Central memory CD8-positive, alpha-beta T cell (primary cell): ENCODE measurements around the gene ZBTB33.

Source experiments
- ATAC-seq: fragments of 150-1000 bp; cut with Tn5 transposase; replicated peaks from 2 replicates; pipeline ENCODE4 v1.10.0; 2022; ENCODE audit warnings: mild to moderate bottlenecking, moderate FRiP score, moderate number of reproducible peaks; ENCODE audit not compliant: poor library complexity, severe bottlenecking; ENCODE audit errors: extremely low read depth
- DNase-seq, 2 donors: peaks; one replicate each; pipeline ENCODE4 v3.0.0; 2021; ENCODE audit warnings: low spot score in 2 of 2
- H3K27ac Mint-ChIP-seq: one replicate; pipeline ENCODE4 v1.8.0; 2022; ENCODE audit warnings: low read depth, mild to moderate bottlenecking, moderate library complexity, mixed read lengths
- H3K27me3 Mint-ChIP-seq: one replicate; pipeline ENCODE4 v1.8.0; 2022; ENCODE audit warnings: mixed read lengths
- H3K36me3 Mint-ChIP-seq: one replicate; pipeline ENCODE4 v1.8.0; 2022; ENCODE audit warnings: mild to moderate bottlenecking, moderate library complexity, mixed read lengths; ENCODE audit not compliant: insufficient read depth
- H3K4me1 Mint-ChIP-seq: one replicate; pipeline ENCODE4 v1.8.0; 2022; ENCODE audit warnings: mixed read lengths
- H3K4me3 Mint-ChIP-seq: one replicate; pipeline ENCODE4 v1.8.0; 2022; ENCODE audit warnings: mild to moderate bottlenecking, moderate library complexity, mixed read lengths
- H3K9me3 Mint-ChIP-seq: one replicate; pipeline ENCODE4 v1.8.0; 2022; ENCODE audit warnings: mixed read lengths

ZBTB33 gene, protein sequence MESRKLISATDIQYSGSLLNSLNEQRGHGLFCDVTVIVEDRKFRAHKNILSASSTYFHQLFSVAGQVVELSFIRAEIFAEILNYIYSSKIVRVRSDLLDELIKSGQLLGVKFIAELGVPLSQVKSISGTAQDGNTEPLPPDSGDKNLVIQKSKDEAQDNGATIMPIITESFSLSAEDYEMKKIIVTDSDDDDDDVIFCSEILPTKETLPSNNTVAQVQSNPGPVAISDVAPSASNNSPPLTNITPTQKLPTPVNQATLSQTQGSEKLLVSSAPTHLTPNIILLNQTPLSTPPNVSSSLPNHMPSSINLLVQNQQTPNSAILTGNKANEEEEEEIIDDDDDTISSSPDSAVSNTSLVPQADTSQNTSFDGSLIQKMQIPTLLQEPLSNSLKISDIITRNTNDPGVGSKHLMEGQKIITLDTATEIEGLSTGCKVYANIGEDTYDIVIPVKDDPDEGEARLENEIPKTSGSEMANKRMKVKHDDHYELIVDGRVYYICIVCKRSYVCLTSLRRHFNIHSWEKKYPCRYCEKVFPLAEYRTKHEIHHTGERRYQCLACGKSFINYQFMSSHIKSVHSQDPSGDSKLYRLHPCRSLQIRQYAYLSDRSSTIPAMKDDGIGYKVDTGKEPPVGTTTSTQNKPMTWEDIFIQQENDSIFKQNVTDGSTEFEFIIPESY

DNA sequence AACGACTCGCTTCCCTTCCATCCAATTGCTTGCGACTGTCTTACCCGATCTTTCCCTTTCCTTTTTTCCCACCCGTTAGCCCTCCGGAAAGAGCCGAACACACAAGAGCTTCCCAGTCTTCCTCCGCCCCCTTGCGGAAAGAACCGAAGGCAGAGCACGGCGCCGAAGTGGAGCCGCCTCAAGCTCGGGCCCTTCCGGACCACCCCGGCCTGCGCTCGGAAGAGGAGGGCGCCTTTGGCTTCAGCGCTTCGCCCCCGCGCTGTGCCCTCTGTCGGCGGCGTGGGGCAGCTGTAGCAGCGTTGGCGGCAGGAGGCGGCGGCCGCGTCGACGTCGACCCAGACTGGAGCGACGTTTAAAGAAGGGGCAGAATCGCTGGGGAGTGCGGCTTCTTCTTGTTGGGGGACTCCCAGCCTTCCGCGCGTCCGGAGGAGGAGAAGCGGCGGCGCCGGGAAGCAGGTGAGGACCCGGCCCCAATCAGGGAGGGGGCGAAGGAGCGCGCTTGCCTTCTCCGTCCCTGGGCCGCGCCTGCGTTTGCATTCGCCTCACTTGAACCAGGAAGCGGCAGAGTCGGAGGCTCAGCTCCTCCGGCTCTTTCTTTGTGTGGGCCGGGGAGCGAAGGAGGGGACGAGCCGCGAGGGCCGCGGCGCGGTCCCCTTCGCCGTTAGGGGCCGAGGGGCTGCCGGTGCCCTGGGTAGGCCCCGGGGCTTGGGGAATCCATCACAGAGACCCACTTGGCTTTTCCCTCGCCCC is at the start of gene ZBTB33:
ZBTB33 (plus strand) TSS at position 291 of the 750 bp plus-strand sequence. CDS start 2,604 bp downstream, outside the sequence.
- ATAC-seq, result peak; percentile 99
- Mint-ChIP-seq H3K27ac (peak within 1 kb of the TSS; percentile 99), H3K9me3 (no peaks in the 10 kb centered on the region), H3K4me3 (peak within 1 kb of the TSS; percentile 98), H3K36me3 (peaks cover 18% of the 10 kb centered on the region), H3K27me3 (no peaks in the 10 kb centered on the region), H3K4me1 (peaks cover 34% of the 10 kb centered on the region)
- peak; percentile 58 to 74 for DNase-seq

DNA sequence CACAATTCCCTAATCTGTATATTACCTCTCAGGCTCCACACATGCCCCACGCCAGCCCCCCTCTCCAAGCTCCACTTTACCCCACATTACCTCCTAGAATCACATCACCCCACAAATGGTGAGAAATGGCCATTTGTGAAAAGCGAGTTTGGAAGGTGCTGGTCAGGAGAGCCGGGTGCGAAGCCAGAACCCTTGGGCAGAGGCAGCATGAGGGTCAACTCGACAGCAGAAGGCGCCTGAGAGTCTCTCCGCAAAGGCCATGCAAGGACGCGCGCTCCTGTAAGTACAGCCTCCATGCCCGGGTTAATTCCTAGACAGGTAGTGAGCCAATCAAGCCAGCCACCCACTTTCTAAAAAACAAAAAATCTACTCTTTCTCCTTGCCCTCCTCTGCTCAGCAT is 49.8 kb upstream of the ZBTB33 start:
- DNase-seq (no peak), ATAC-seq (no peak)
- Mint-ChIP-seq H3K27ac (no peak overlapping the region), H3K4me1 (no peaks in the 10 kb centered on the region), H3K9me3 (no peaks in the 10 kb centered on the region), H3K36me3 (peaks cover 2% of the 10 kb centered on the region), H3K4me3 (no peak overlapping the region), H3K27me3 (no peaks in the 10 kb centered on the region)

DNA sequence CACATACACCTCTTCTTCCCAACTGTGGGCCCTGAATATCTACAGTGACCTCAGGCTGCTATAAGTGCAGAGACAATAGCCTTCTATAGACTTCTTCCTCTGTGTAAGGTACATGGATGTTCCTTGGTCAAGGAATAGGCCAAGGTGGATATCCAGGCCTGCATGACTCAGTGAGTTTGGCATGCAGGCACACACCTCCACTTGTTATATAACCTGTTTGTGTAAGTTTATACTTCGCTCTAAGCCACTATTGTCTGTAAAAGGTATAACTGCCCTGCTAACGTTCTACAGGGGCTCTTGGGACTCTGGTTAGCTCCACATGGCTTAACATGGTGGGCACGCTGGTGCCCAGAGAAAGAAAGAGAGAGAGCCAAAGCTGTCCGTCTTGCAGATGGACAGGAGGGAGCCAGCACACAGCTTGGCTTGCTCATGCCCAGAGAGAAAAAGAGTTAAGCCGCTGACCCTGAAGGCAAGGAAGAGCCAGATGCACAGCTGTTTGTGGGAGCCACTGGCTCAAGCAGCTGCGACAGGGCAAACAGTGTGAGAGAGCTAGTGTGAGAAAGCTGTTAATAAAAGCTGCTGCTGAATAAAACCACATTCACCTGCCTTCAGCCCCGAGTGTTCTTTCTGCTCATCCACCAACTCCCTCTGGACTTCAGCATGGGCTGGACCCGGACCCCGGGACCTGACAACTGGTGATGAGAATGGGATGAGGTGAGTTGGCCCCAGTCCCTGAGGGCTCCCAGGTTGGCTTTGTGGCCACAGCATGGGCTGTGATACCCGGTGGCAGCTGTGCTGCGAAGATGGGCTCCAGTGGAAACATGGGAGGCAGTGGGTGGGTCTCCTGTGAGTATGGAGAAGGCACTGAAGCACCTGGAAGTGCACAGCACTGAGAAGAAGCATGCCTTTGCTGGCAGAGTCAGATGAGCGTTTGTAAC is 44.5 kb upstream of the ZBTB33 start:
- no peaks in the 10 kb centered on the region for H3K9me3 Mint-ChIP-seq
- H3K36me3 Mint-ChIP-seq, result peaks cover 4% of the 10 kb centered on the region
- no peak overlapping the region for H3K4me3 Mint-ChIP-seq
- DNase-seq (no peak), ATAC-seq (no peak)
- no peaks in the 10 kb centered on the region for H3K4me1 Mint-ChIP-seq
- no peak overlapping the region for H3K27ac Mint-ChIP-seq
- no peaks in the 10 kb centered on the region for H3K27me3 Mint-ChIP-seq

DNA sequence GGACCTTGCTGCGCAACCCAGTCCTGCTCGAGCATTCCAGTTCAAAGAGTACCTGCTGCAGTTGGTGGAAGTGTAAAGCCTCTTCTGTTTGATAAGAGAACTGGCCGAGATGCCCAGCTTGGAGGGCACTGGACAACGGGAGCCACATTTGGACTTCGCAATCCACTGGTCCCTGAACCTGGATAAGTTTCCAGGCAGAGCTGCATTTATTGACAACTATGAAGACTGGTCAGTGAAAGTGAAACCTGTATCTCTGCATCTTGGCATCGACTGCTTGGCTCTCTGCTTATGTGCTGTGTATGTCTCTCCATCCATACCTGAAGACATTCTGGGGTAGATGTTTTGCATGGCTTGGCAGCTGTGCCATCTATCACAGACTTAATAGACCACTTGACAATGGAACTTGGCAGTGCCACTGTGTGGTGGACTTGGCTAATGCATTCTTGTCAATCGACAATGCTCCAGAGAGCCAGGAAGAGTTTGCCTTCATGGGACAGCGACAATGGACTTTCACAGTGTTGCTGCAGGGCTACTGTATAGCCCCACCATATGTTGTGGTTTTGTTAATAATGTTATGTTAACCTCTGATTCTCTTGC is 43.5 kb upstream of the ZBTB33 start:
- Mint-ChIP-seq H3K4me1 (no peaks in the 10 kb centered on the region), H3K9me3 (no peaks in the 10 kb centered on the region), H3K36me3 (peaks cover 6% of the 10 kb centered on the region), H3K27me3 (no peaks in the 10 kb centered on the region), H3K27ac (no peak overlapping the region), H3K4me3 (no peak overlapping the region)
- DNase-seq (no peak), ATAC-seq (no peak)

DNA sequence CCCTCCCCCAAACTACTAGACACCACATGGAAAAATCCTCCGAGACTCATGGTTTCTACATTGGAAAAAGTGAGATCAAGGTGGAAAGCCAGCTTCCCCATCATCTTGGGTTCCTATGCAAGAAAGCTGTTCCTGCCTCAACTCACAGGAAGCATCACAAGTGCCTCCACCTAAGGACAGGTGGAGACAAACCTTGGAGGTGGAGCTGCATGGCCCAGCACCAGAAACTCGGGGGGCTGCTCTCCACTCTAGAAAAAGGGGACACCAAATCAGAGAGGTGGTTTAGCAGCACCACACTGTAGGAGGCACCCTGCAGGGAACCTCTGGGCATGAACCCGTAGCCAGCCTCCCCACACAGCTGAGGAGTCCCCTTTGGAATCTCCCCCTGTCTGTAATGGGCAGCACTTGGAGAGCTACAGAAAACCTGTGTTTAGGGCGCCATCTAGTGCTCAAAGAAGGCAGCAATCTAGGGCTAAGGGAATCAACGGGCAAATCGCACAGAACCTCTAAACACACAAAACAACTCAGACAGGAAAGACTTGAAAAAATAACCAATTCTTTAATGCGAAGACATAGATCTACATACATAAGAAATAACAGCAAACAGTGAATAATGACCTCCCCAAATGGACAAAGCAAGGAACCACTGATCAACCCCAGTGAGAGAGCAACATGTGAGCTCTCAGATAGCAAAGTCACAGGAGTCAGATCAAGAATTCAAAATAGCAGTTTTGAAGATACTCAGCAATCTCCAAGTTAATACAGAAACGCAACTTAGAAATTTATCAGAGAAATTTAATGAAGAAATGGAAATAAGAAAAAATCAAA is 37.0 kb upstream of the ZBTB33 start:
- Mint-ChIP-seq H3K27me3 (no peaks in the 10 kb centered on the region), H3K4me3 (no peak overlapping the region), H3K36me3 (peaks cover 5% of the 10 kb centered on the region), H3K4me1 (peaks cover 6% of the 10 kb centered on the region), H3K27ac (no peak overlapping the region), H3K9me3 (no peaks in the 10 kb centered on the region)
- peak; percentile 10 to 21 for DNase-seq
- ATAC-seq, result peak; percentile 54

DNA sequence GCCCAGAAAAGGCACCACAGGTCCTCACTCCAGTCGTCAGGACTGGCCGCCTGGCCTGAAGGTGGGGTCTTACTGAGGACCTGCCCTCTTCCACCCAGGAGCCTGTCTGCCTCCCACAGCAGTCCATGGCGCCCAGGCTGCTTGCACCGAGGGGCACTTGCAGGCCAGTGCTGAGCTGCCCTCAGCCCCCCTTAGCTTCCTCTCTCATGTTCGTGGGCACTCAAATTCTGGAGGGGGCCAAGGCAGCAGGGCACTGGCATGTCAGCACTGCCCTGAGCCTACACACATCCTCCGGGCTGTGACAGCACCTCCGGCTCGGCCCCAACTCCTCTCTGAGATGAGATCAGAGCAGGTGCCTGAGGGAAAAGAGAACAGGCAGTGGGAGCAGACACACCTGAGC is 27.2 kb upstream of the ZBTB33 start:
- Mint-ChIP-seq H3K27ac (no peak overlapping the region), H3K36me3 (peaks cover 8% of the 10 kb centered on the region), H3K4me3 (no peak overlapping the region), H3K4me1 (no peaks in the 10 kb centered on the region), H3K9me3 (no peaks in the 10 kb centered on the region), H3K27me3 (no peaks in the 10 kb centered on the region)
- no peak for DNase-seq
- no peak for ATAC-seq

DNA sequence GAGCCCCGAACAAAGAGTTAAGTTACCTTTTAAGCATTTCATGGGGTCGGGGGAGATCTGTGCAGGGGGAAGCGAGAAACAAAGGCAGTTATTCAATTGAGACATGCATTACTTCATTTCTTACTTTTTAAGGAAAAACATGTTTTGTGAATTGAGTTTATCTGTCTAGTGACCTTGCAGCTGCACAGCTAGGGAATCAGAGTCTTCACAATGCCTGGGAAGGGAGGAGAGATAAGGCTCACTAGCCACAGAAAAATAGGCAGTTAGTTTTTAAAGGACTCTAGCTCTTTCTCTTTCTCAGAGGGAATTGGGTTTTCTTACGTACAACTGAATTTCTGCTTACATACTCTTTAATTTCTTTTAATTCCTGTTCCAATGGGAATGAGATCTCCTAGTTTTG is 26.2 kb upstream of the ZBTB33 start:
- no peaks in the 10 kb centered on the region for H3K9me3 Mint-ChIP-seq
- no peaks in the 10 kb centered on the region for H3K4me1 Mint-ChIP-seq
- H3K27ac Mint-ChIP-seq, result no peak overlapping the region
- DNase-seq (no peak), ATAC-seq (no peak)
- H3K4me3 Mint-ChIP-seq, result no peak overlapping the region
- peaks cover 8% of the 10 kb centered on the region for H3K36me3 Mint-ChIP-seq
- H3K27me3 Mint-ChIP-seq, result no peaks in the 10 kb centered on the region

DNA sequence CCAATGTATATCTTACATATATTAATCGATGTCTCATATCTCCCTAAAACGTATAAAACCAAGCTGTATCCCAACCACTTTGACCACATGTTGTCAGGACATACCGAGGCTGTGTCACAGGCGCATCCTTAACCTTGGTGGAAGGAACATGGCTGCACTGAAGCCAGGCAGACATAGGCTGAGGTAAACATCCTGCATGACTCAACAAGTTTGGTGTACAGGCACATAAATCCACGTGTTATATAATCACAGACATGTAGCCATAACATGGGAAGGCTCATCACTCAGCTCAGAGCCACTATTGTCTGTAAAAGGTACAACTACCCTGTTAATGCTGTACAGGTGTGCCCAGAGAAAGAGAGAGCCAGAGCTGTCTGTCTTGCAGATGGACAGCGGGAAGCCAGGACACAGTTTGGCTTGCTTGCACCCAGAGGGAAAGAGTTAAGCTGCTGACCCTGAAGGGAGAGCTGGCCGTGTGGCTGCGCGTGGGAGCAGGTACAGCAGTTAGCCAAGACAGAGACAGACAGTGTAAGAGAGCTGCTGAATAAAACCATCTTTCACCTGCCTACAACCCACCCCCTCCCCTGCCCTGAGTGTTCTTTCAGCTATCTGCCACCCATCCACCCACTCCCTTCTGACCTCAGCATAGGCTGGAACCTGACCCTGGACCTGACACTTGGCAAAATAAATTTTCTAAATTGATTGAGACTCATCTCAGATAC is 22.3 kb upstream of the ZBTB33 start:
- ATAC-seq, result no peak
- Mint-ChIP-seq H3K4me3 (no peak overlapping the region), H3K27ac (no peak overlapping the region), H3K36me3 (peaks cover 3% of the 10 kb centered on the region), H3K27me3 (no peaks in the 10 kb centered on the region), H3K9me3 (no peaks in the 10 kb centered on the region), H3K4me1 (no peaks in the 10 kb centered on the region)
- DNase-seq, result no peak

DNA sequence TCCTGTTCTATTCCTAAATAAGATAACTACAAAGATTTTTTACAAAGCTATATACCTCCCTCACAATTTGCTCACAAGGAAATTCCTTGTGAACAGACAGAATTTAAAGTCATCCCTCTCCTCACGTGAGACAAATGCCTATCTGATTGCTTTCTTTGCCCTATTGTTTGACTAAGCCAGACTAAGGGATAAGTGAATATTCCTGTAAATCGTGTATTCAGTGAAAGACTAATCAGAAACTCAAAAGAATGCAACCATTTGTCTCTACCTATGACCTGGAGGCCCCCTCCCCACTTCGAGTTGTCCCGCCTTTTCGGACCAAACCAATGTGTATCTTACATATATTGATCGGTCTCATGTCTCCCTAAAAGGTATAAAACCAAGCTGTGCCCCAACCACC is 15.3 kb upstream of the ZBTB33 start:
- Mint-ChIP-seq H3K4me1 (peaks cover 5% of the 10 kb centered on the region), H3K4me3 (no peak overlapping the region), H3K27ac (no peak overlapping the region), H3K9me3 (no peaks in the 10 kb centered on the region), H3K27me3 (no peaks in the 10 kb centered on the region), H3K36me3 (peaks cover 11% of the 10 kb centered on the region)
- DNase-seq (no peak), ATAC-seq (no peak)

DNA sequence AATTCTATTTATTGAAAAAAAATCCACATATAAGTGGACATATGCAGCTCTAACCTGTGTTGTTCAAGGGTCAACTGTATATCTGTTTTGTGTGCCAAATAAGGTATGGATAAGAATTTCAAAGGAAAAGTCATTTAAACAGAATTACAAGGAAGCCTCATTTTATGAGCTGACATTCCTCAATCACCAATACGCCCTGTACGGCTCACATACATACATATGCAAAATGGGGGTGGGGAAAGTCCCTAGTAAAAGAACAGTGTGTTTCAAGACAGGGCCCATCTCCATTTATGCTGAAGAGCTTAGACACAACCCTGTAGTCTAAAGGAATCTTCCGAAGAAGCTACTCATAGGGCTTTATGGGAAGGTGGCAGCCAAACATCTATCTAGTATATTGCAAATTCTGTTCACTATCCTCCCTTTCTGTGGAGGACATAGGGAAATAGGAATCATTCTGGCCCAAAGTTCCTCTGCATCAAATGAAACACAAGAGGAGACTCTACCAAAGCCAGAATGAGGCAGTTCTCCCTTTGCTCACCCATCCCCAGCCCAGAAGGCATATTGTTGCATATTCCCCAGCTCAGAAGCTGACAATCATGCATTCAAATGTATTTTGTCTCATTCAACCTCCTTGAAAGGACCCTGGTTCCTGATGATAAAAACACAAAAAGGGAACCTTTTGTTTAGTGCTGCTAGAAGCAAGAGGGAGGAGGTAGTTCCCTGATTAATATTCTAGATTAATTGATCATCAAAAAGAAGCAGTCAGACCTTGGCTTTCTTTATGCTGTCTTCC is 13.7 kb upstream of the ZBTB33 start:
- H3K36me3 Mint-ChIP-seq, result peaks cover 11% of the 10 kb centered on the region
- no peaks in the 10 kb centered on the region for H3K9me3 Mint-ChIP-seq
- DNase-seq (no peak), ATAC-seq (no peak)
- no peaks in the 10 kb centered on the region for H3K27me3 Mint-ChIP-seq
- no peak overlapping the region for H3K4me3 Mint-ChIP-seq
- H3K27ac Mint-ChIP-seq, result no peak overlapping the region
- peaks cover 8% of the 10 kb centered on the region for H3K4me1 Mint-ChIP-seq
